Activated CD8-positive, alpha-beta memory T cell treated with anti-CD3 and anti-CD28 coated beads for 36 hours (primary cell): ENCODE measurements around the gene AP3S1. TPM values are rescaled to one million over a fixed set of nuclear protein-coding genes. Genes with fewer than 3 reads are reported as not detected.
"Not testable (repeated sequence)": the region's sequence is repeated elsewhere in the genome, so short reads cannot be mapped to it uniquely, and the experiment has no call there.

Experiments used
- CTCF ChIA-PET: fragments of 350-600 bp; sonication (Branson Sonifier 250); formaldehyde crosslinking; loops from one replicate; lab custom pipeline; 2021; ENCODE audit warnings: antibody characterized with exemption; lab: Charles Lee
- POLR2A ChIA-PET: fragments of 350-600 bp; sonication (Branson Sonifier 250); formaldehyde crosslinking; loops from one replicate; lab custom pipeline; 2021; ENCODE audit warnings: antibody characterized with exemption; lab: Charles Lee
- total RNA-seq, 2 experiments: library from RNA; stranded (reverse); gene quantifications; one replicate each; pipeline ENCODE4 v1.2.3, GENCODE V29; 2021

The AP3S1 gene
- total RNA-seq, 2 experiments from 2014 or later = 75.6 to 80.7 TPM

GRCh38 chr5:115817386-115817785 lies 24.3 kb upstream of the AP3S1 start:
- ChIA-PET CTCF (no interaction called here), POLR2A (no interaction called here)

GRCh38 chr5:115818821-115819220 lies 22.9 kb upstream of the AP3S1 start:
- POLR2A ChIA-PET = no interaction called here
- CTCF ChIA-PET = interaction anchor here (0.6 kb wide), 1 partner anchor 8 kb away, joined by 3 read pairs; no protein-coding TSS in a partner anchor

- ChIA-PET CTCF (no interaction called here), POLR2A (no interaction called here)
Observed at GRCh38 chr5:115820846-115821245, 20.9 kb upstream of the AP3S1 start.

- CTCF ChIA-PET, POLR2A ChIA-PET: not testable (repeated sequence)
Observed at GRCh38 chr5:115824983-115825382, 16.8 kb upstream of the AP3S1 start.

GRCh38 chr5:115825948-115826347 lies 15.8 kb upstream of the AP3S1 start:
- POLR2A ChIA-PET = no interaction called here
- CTCF ChIA-PET = no interaction called here

GRCh38 chr5:115829913-115830312 lies 11.8 kb upstream of the AP3S1 start:
- POLR2A ChIA-PET = no interaction called here
- CTCF ChIA-PET = no interaction called here

GRCh38 chr5:115831163-115831768 lies 10.5 kb upstream of the AP3S1 start:
- ChIA-PET POLR2A (no interaction called here), CTCF (interaction anchor here (0.6 kb wide), 1 partner anchor 15 kb away, joined by 4 read pairs; no protein-coding TSS in a partner anchor)

GRCh38 chr5:115835481-115835880 lies 6.3 kb upstream of the AP3S1 start:
- ChIA-PET POLR2A (no interaction called here), CTCF (no interaction called here)

- CTCF ChIA-PET = interaction anchor here (0.7 to 1.7 kb wide), 6 partner anchors 17 to 288 kb away, joined by 3 to 8 read pairs (median 4); no protein-coding TSS in a partner anchor
Observed at GRCh38 chr5:115838885-115839518, 2.7 kb upstream of the AP3S1 start.

GRCh38 chr5:115840873-115841272 lies 862 bp upstream of the AP3S1 start:
- ChIA-PET POLR2A (interaction anchor here (0.8 to 1.2 kb wide), 2 partner anchors 216 to 296 kb away, joined by 3 to 4 read pairs; partner anchors contain the start of genes FEM1C and TMED7), CTCF (interaction anchor here (0.9 to 1.1 kb wide), 3 partner anchors 206 to 244 kb away, joined by 3 read pairs; partner anchors contain the start of gene COMMD10)

More at GRCh38 chr5:115838885-115839518, 2.7 kb upstream of the AP3S1 start:
- POLR2A ChIA-PET = no interaction called here

GRCh38 chr5:115842089-115842935 lies 577 bp downstream of the AP3S1 start:
- CTCF ChIA-PET = interaction anchor here (1.1 to 1.2 kb wide), 2 partner anchors 14 to 207 kb away, joined by 3 read pairs; no protein-coding TSS in a partner anchor

GRCh38 chr5:115842952-115843351 lies 1.2 kb downstream of the AP3S1 start:
- ChIA-PET POLR2A (interaction anchor here (0.9 kb wide), 1 partner anchor 242 kb away, joined by 3 read pairs; the partner anchor contains the start of gene COMMD10), CTCF (interaction anchor here (1.2 kb wide), 1 partner anchor 13 kb away, joined by 3 read pairs; no protein-coding TSS in a partner anchor)

More at GRCh38 chr5:115842089-115842935, 577 bp downstream of the AP3S1 start:
- POLR2A ChIA-PET = interaction anchor here (0.6 to 1.2 kb wide), 3 partner anchors 190 to 242 kb away, joined by 3 to 4 read pairs (median 3); partner anchors contain the start of genes ARL14EPL, COMMD10 and TMED7

- POLR2A ChIA-PET = interaction anchor here (0.9 kb wide), 1 partner anchor 241 kb away, joined by 3 read pairs; the partner anchor contains the start of gene COMMD10
- CTCF ChIA-PET = interaction anchor here (1.2 kb wide), 1 partner anchor 12 kb away, joined by 3 read pairs; no protein-coding TSS in a partner anchor
Observed at GRCh38 chr5:115843444-115844130, 1.9 kb downstream of the AP3S1 start.

GRCh38 chr5:115844321-115844817 lies 2.6 kb downstream of the AP3S1 start:
- CTCF ChIA-PET = no interaction called here
- POLR2A ChIA-PET = no interaction called here

- CTCF ChIA-PET = no interaction called here
- POLR2A ChIA-PET = no interaction called here
Observed at GRCh38 chr5:115847290-115847689, 5.6 kb downstream of the AP3S1 start.

GRCh38 chr5:115849258-115849798 lies 7.6 kb downstream of the AP3S1 start:
- ChIA-PET CTCF (interaction anchor here (1.1 kb wide), 1 partner anchor 219 kb away, joined by 3 read pairs; no protein-coding TSS in a partner anchor), POLR2A (no interaction called here)

GRCh38 chr5:115850744-115851416 lies 9.1 kb downstream of the AP3S1 start:
- CTCF ChIA-PET = no interaction called here
- POLR2A ChIA-PET = no interaction called here

- POLR2A ChIA-PET = no interaction called here
- CTCF ChIA-PET = no interaction called here
Observed at GRCh38 chr5:115854139-115854538, 12.4 kb downstream of the AP3S1 start.
